T-helper 9 cell (primary cell): ENCODE results near the gene ATIC.
"Not testable (repeated sequence)": the region's sequence is repeated elsewhere in the genome, so short reads cannot be mapped to it uniquely, and the experiment has no call there.

Experiments
- DNase-seq: peaks from one replicate; pipeline ENCODE4 v3.0.0-alpha.2; 2020

The ATIC gene

DNA sequence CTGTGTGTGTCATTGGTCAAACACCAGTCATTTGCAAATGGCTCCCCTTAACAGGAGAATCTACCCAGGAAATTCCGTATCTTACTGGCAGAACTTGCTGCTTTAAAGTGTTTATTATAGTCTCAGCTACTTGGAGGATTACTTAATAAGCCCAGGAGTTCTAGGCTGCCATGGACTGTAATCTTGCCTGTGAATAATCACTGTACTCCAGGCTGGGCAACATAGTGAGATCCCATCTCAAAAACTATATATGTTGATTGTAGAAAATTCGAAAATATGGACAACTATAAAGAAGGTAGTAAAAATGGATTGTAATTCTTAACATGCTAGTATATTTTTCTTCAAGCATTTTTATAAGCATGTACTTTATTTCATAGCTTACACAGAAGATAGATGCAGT lies 4.5 kb downstream of the ATIC start:
- no peak for DNase-seq

DNA sequence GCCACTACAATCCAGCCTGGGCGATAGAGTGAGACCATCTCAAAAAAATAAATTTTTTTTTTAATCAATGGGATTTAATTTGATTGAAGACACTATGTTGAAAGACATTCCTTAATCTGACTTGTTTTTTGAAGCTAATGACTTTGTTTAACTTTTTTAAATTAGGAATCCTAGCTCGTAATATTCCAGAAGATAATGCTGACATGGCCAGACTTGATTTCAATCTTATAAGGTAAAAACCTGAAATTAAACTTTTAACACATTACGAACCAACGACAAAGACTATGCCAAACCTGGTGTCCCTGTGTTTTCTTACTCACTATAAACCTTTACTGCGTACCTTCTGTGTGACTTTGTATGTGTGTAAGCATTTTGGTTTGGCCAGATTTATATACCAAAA lies 7.6 kb downstream of the ATIC start:
- no peak for DNase-seq

DNA sequence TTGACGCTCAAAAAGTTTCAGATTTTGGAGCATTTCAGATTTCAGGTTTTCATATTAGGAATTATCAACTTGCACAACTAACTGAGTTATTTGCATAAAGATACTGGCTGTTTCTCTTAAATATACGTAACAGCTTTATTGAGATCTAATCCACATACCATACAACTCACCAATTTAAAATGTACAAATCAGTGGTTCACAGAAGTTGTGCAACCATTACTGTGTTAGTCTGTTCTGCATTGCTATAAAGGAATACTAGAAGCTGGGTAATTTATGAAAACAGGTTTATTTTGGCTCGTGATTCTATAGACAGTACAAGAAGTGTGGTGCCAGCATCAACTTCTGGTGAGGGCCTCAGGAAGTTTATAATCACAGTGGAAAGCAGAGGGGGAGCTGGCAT lies 8.2 kb downstream of the ATIC start:
- DNase-seq = no peak

DNA sequence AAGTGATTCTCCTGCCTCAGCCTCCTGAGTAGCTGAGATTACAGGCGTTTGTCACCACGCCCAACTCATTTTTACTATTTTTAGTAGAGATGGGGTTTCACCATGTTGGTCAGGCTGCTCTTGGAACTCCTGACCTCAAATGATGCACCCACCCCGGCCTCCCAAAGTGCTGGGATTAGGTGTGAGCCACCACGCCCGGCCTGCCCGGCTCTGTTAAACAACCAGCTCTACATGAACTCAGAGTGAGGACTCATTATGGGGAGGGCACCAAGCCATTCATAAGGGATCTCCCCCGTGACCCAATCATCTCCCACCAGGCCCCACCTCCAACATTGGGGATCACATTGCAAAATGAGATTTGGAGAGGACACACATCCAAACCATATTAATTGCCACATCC lies 8.8 kb downstream of the ATIC start:
- no peak for DNase-seq

DNA sequence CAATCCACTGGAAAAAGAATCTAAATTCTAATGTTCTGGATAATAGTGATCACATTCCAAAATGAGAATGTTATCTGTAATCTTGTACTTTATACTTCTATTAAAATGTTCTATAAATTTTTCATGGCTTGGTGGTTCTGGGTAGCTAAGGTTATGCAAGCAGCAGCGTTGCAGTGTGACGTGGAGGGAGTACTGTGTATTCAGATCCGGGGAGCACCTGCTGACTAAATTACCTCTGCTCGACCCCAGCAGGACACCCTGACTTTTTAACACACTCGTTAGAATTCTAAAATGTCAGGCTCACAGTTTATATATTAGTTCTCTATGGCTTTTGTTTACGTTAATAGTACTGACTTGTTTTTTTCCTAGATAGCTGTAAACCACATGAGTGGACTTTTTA lies 13.0 kb downstream of the ATIC start:
- DNase-seq = no peak

DNA sequence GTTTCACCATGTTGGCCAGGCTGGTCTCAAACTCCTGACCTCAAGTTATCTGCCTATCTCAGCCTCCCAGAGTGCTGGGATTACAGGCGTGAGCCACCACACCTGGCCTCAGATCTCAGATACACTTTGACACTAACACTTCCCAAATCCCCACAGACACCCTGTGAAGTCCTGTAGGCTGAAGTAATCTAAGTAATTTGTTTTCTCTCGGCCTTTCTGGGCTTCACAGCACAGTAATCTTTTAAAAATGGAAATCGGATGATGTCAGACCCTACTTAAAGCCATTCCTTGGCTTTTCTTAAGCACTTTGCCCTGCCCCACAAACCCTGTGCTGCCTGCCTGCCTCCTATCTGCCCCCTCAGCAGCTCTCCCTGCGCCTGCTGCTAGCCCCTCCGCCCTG lies 16.2 kb downstream of the ATIC start:
- DNase-seq = no peak

DNA sequence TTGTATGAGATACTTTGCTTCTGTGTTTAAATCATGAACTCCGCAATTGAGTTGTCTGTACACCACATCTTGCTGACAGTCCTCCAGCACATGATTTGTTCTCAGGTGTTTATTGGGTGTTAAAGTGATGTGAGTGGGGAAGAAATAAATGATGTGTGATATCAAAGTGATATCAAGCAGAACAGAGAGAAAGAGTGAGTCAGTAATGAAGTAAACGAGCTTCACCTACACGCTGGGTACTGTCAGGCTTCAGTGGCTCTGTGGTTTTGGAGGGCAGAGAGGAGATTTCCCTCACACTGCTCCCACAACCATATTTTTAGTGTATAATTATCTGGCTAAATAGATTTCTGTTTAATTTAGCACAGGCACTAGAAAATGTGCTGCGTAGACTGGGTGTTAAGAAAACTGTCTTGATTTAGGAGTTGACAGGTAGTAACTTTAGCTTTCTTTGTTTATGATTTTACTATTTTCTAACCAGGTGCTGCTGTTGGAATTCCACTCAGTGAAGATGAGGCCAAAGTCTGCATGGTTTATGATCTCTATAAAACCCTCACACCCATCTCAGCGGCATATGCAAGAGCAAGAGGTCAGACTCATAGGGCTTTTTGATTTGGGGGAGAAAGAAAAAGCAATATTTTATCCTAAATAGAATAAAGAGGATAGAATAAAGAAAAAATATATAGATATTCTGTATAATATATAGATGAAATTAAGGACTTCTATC lies 21.2 kb downstream of the ATIC start:
- DNase-seq = no peak

DNA sequence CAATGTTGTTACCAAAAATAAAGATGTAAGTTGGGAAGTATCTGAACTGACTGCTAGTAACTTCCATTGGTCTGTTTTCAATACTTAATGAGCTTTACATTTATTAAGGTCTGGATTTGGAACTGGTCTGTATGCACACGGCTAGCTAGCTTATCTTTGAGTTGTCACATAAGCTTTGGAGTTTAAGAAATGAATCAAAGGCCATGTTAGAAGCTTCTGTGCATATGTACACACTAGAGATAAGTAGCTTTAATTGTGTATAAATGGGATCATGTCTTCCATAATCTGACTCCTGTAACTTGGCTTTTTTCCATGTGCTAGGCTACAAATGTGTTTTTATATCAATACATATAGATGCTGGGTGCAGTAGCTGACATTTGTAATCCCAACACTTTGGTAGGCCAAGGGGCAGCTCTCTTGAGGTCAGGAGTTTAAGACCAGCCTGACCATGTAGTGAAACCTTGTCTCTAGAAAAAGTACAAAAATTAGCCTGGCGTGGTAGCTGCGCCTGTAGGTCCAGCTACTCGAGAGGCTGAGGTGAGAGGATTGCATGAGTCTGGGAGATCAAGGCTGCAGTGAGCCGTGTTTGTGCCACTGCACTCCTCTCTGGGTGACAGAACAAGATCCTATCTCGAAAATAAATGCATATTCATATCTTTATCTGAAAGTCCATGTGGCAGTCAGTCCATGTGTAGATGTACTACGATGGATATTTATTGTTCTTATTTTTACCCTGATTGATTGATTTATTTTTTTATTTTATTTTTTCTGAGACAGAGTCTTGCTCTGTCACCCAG lies 27.2 kb downstream of the ATIC start:
- DNase-seq = no peak

DNA sequence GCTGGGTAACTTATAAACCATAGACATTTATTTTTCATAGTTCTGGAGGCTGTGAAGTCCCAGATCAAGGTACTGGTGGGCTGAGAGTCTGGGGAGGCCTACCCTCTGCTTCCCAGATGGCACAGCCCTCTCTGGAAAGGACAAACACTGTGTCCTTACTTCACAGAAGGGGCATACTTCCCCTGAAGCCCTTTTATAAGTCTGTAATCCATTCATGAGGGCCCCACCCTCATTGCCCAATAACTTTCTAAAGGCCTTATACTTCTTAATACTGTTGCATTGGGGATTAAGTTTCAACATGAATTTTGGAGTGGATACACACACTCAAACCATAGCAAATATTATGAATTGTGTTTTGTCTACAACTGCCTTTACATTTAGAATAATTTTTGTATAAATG lies 36.0 kb downstream of the ATIC start:
- no peak for DNase-seq

DNA sequence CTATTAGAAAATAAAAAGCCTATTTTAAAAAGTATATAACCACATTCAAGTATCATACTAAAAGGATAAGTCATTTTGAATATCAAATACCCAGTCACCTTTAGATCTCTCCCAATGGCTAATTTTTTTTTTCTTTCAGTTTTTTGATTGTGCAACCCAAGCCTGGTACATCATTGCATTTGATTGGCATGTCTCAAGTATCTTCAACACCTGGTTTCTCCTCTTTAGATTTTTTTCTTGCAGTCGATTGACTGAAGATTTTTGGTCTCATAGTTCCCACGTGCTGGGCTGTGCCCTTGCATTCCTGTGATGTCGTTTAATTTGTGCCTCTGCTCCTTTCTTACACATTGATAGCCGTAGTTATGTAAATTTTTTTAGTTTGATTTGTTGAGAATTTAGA lies 40.7 kb downstream of the ATIC start:
- DNase-seq = no peak

DNA sequence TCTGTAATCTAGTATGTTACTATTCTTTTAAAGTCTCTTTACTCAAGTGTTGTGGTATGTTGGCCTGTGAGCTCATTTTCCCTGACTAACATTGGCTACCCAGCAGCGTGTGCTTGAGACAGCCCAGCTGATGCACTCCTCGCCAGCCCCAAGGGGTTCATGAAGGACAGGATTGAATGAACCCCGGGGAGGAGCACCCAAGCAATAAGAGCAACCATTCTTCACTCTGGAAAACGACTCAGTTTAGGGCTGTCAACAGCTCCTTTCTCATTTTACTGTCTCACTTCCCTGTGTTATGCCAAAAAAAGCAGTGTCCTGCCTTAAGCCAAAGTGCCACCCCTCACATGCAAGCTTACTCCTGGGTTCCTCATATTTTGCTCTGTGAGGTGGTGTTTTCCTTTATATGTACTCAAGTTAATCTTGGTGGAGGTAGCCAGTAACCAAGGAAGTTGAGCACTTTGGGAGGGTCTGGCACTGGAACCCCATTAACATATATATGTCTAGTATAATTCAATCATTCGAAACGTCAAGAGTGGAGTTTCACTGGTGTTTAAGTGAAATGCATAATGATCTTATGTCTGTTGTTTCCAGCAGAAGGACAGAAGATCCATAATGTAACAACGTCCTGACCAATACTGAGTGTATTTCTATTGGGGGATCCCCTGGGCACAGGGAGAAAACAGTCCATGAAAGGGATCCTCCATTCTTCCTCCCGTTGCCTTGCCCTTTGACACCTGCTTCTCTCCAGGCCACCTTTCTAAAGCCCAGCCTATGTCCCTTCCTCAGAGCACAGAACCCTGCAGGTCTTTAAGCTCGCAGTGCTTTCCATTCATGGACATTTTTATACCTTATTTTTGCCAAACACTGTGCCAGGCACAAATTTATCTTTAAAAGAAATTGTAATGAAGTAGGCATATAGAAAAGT lies 43.2 kb downstream of the ATIC start:
- no peak for DNase-seq

DNA sequence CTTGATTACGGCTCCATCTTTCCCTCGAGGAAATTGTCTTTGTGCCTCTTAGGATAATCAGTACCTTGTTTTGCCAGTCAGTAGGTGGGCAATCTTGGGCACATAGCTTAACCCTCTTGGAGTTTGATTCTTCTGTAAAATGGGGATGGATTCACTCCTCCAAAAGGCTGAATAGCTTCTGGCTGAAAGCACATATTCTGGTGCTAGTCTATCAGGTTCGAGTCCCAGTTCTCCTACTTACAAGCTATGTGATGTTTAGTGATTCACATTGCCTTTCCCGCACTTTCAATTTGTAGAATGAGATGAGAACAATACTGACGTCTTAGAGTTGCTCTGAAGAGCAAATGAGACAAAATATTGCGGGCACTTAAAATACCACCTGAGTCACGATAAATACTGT lies 43.9 kb downstream of the ATIC start:
- no peak for DNase-seq

DNA sequence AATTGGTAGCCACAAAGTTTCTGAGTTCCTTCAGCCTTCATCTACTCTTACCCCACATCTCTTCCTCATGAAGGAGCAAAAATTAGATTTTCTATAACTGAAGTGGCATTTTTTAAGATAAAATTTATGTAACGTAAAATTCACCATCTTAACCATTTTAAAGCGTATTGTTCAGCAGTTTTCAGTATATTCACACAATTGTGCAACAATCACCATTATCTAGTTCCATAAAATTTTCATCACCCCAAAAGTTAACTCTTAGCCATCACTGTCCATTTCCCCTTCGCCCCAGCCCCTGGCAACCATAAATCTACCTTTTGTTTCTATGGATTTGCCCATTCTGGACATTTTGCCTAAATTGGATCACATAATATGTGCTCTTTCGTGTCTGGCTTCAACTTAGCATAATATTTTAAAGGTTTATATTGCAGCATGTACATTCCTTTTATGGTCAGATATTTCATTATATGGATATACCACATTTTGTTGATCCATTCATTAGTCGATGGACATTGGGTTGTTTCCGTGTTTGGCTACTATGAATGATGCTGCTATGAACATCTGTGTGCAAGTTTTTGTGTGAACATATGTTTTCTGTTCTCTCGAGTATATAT lies 44.6 kb downstream of the ATIC start:
- no peak for DNase-seq

DNA sequence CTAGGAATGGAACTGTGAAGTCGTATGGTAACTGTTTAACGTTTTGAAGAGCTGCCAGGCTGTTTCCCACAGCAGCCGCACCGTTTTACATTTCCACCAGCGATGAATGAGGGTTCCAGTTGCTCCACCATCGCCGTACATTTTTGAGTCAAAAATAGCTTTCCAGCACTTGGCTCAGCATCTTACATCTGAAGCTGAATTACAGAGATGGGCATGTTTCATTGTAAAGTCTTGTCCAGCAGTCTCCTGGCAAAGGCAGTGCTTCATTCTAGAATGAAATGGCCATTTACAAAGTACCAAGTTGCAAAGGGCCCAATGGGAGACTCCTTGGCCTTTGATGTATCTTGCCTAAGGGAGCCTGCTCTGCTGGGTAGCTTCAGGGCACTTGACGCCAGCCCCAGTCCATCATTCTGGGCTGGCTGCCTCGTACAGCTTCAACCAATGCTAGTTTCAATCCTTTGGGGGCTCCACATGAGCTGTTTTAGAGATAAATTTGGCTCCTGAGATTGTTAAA lies 45.1 kb downstream of the ATIC start:
- DNase-seq = no peak

DNA sequence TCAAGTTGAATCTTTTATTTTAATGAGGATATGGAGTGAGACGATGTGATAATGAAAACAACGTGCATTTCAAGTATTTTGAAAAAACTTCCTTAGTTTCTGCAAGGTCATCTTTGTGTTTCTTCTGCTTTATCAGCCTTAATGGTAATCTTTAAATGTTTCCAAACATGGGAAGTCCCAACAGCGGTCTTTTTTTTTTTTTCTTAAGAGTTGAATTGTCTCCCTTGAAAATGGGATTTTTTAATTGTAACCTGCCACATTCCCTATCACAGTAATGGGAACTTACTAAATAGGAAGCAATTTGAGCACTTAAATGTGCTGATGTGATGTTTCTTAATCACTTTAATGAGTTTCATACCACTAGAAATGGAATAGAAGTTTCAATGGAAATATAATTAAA lies 45.8 kb downstream of the ATIC start:
- DNase-seq = no peak

DNA sequence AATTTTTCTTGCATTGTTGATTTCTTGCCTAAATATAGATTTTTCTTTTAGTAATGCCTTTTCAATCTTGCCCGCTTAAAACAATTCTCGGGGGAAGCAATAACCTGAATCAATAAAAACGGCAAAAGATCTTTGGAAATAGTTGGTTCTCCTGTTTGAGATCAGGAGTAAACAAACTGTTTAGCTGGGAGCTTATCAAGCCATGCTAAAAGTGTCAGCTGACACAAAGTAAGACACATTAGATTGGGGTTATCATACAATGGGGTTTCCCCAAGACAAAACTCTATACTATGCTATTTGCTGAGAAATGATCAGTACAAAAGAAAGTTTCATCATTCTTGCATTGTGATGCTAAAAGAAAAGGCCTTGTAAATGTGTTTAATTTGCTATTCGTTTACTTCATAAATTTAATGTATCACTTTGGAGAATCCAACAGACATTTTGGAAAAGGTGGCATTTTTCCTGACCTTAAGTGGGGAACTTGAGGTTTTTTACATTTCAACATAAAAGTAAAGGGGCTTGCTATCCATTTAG lies 46.5 kb downstream of the ATIC start:
- no peak for DNase-seq

DNA sequence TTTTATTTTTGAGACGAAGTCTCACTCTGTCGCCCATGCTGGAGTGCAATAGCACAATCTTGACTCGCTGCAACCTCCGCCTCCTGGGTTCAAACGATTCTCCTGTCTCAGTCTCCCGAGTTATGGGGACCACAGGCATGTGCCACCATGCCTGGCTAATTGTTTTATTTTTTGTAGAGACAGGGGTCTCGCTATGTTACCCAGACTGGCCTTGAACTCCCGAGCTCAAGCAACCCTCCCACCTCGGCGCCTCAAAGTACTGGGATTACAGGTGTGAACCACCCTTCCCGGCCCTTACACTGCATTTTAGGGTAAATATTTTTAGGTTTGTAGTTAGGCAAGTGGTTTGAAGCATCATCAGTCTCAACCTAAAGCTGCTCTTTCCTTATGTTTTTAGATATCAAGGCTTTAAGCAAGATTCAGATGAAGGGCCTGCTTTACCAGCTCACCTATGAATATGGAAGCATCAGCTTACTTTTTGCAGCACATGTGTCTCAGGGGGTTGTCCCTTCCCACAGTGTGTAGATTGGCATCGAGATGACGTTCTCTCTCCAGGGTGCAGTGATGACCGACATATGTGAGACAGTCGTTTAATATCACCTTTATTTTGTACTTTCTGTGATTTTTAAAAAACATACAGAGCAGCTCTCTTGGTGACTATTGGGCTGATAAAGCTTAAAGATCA lies 47.2 kb downstream of the ATIC start:
- no peak for DNase-seq

DNA sequence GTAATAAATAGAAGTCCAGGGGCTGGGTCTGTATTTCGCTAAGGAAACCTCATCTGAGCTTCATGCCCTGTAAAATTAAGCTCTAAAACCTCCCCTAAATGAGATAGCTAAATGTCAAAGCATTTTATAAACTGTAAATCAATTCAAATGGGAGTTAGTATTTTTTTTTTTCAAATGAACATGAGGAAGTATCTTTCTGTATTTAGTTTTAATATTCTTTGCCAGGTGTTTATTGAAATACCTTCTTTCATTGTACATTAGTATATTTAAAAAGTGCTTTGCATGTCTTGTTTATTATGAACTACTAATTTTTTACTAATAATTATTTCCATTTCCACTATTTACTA lies 47.7 kb downstream of the ATIC start:
- no peak for DNase-seq

DNA sequence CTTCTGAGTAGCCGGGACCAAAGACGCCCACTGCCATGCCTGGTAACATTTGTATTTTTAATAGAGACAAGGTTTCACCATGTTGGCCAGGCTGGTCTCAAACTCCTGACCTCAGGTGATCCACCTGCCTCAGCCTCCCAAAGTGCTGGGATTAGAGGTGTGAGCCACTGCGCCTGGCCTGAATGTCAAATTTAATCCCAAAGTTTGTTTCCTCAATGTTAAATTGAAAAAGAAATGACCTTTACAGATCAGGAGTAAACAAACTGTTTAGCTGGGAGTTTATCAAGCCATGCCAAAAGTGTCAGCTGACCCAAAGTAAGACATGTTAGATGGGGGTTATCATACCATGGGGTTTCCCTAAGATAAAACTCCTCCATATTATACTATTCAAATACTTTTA lies 48.2 kb downstream of the ATIC start:
- DNase-seq = not testable (repeated sequence)

DNA sequence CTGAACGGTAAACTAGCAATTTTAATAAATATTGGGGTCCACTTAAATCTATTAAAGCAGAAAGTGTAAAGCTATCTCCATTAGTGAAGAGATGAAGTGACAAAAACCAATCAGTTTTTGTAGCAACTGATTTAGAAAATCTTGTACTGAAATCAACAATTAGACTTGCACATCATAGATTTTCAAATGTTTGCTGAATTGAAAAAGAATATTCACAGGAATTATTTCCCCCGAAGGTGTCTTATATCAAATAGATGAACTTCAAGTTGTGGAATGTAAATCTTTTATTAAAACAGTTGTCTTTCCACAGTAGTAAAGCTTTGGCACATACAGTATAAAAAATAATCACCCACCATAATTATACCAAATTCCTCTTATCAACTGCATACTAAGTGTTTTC lies 48.7 kb downstream of the ATIC start:
- no peak for DNase-seq

DNA sequence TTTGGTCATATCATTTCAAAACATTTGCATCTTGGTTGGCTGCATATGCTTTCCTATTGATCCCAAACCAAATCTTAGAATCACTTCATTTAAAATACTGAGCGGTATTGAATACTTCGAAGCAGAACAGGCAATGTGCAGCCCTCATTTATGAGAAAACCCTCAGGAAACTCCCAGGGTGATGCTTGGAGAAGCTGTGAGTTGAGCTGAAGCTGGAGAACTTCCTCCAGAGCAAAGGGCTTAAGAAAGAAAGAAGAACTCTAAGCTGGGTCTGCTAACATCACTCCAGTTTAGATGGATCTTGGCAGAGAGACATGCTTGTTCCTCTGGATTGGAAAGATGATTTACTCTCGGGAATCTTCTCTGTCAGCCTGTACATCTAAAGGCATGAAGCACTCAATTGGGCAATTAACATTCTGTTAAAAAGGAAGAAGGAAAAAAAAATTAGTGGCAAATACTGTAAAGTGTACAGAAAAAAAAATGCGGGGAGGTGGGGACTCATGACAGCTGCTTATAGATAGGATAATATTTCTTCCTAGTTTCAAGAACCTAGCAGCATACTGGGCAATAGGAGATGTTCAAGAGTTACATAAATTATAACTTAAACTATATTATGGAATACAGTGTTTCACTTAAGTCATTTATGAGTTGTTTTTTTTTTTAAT lies 49.5 kb downstream of the ATIC start:
- no peak for DNase-seq
